ENCODE results near the gene FST. TPM values are rescaled to one million over a fixed set of nuclear protein-coding genes. Genes with fewer than 3 reads are reported as not detected.
A peak's percentile ranks its signal among the peaks of the same experiment; 100 is the strongest.

Gene FST
- total and polyA plus RNA-seq, 2 of the 13 experiments (the other 11 are each of a cell fraction or from before 2014, with no cell fraction given) = 38.6 to 136 TPM

DNA sequence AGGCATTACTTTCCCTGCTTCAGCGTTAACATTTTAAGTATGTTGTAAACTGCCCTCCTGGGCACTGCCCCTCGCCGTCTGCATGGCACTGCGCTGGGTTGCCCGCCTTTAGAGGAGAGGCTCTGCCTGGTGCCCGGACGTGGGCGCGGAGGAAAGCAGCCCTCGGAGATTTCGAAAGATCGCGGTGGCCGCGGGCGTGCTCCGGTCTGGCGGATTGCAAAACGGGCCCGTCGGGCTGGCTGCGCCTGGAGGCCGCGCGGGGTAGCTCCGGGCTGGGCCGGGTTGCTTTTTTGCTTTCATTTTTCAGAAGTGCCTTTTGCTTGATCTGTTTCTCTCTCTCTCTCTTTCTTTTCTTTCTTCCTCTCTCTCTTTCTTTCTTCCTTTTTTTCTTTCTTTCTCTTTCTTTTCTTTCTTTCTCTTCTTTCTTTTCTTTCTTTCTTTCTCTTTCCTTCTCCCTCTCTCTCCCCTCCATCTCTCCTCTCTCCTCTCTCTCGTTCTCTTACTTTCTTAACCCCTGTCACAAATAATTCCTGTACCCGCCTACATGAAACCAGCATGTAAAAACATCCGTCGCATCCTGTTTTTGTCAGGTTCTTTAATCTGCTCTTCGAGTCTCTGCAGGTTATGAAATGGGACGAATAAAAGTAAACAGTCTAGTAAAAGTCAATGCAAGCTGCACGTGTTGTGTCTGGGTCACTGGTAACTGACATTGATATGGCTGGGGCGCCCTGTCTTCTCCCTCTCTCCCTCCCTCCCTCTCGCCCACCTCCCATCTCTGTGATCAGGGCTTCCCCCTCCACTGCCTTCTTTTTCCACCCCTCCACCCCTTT is 1.7 kb downstream of the FST start (continued):
- TF ChIP-seq ZEB1 (IDR thresholded peaks at IDR 0.05; ENCODE audit: insufficient replicate concordance, low read depth) = no peak
- TF ChIP-seq SRSF4 (IDR thresholded peaks at IDR 0.05; ENCODE audit: low read depth, low read length, poor library complexity, severe bottlenecking) = no peak
- peak; percentile 34; the same call in 1 of the 2 replicates for TF ChIP-seq NR2F6 (IDR thresholded peaks at IDR 0.05)
- TF ChIP-seq NR2F6 (CRISPR knock-in tag; IDR thresholded peaks at IDR 0.05) = no peak
- TF ChIP-seq, protein P1, sequence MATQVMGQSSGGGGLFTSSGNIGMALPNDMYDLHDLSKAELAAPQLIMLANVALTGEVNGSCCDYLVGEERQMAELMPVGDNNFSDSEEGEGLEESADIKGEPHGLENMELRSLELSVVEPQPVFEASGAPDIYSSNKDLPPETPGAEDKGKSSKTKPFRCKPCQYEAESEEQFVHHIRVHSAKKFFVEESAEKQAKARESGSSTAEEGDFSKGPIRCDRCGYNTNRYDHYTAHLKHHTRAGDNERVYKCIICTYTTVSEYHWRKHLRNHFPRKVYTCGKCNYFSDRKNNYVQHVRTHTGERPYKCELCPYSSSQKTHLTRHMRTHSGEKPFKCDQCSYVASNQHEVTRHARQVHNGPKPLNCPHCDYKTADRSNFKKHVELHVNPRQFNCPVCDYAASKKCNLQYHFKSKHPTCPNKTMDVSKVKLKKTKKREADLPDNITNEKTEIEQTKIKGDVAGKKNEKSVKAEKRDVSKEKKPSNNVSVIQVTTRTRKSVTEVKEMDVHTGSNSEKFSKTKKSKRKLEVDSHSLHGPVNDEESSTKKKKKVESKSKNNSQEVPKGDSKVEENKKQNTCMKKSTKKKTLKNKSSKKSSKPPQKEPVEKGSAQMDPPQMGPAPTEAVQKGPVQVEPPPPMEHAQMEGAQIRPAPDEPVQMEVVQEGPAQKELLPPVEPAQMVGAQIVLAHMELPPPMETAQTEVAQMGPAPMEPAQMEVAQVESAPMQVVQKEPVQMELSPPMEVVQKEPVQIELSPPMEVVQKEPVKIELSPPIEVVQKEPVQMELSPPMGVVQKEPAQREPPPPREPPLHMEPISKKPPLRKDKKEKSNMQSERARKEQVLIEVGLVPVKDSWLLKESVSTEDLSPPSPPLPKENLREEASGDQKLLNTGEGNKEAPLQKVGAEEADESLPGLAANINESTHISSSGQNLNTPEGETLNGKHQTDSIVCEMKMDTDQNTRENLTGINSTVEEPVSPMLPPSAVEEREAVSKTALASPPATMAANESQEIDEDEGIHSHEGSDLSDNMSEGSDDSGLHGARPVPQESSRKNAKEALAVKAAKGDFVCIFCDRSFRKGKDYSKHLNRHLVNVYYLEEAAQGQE (IDR thresholded peaks at IDR 0.05; ENCODE audit: borderline replicate concordance in 1 of 2, low read depth in 1 of 2, low read length in 2 of 2) = peak in 1 of 2 experiments; percentile 43; a peak in 1 of 4 replicates
- TF ChIP-seq, protein P2, sequence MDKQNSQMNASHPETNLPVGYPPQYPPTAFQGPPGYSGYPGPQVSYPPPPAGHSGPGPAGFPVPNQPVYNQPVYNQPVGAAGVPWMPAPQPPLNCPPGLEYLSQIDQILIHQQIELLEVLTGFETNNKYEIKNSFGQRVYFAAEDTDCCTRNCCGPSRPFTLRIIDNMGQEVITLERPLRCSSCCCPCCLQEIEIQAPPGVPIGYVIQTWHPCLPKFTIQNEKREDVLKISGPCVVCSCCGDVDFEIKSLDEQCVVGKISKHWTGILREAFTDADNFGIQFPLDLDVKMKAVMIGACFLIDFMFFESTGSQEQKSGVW (CRISPR knock-in tag; IDR thresholded peaks at IDR 0.05; ENCODE audit: borderline replicate concordance) = no peak
- TF ChIP-seq, protein P3, sequence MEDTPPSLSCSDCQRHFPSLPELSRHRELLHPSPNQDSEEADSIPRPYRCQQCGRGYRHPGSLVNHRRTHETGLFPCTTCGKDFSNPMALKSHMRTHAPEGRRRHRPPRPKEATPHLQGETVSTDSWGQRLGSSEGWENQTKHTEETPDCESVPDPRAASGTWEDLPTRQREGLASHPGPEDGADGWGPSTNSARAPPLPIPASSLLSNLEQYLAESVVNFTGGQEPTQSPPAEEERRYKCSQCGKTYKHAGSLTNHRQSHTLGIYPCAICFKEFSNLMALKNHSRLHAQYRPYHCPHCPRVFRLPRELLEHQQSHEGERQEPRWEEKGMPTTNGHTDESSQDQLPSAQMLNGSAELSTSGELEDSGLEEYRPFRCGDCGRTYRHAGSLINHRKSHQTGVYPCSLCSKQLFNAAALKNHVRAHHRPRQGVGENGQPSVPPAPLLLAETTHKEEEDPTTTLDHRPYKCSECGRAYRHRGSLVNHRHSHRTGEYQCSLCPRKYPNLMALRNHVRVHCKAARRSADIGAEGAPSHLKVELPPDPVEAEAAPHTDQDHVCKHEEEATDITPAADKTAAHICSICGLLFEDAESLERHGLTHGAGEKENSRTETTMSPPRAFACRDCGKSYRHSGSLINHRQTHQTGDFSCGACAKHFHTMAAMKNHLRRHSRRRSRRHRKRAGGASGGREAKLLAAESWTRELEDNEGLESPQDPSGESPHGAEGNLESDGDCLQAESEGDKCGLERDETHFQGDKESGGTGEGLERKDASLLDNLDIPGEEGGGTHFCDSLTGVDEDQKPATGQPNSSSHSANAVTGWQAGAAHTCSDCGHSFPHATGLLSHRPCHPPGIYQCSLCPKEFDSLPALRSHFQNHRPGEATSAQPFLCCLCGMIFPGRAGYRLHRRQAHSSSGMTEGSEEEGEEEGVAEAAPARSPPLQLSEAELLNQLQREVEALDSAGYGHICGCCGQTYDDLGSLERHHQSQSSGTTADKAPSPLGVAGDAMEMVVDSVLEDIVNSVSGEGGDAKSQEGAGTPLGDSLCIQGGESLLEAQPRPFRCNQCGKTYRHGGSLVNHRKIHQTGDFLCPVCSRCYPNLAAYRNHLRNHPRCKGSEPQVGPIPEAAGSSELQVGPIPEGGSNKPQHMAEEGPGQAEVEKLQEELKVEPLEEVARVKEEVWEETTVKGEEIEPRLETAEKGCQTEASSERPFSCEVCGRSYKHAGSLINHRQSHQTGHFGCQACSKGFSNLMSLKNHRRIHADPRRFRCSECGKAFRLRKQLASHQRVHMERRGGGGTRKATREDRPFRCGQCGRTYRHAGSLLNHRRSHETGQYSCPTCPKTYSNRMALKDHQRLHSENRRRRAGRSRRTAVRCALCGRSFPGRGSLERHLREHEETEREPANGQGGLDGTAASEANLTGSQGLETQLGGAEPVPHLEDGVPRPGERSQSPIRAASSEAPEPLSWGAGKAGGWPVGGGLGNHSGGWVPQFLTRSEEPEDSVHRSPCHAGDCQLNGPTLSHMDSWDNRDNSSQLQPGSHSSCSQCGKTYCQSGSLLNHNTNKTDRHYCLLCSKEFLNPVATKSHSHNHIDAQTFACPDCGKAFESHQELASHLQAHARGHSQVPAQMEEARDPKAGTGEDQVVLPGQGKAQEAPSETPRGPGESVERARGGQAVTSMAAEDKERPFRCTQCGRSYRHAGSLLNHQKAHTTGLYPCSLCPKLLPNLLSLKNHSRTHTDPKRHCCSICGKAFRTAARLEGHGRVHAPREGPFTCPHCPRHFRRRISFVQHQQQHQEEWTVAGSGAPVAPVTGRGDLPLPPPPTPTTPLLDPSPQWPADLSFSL (CRISPR knock-in tag; IDR thresholded peaks at IDR 0.05) = no peak
- TF ChIP-seq ZNF766 (CRISPR knock-in tag; IDR thresholded peaks at IDR 0.05; ENCODE audit: borderline replicate concordance) = no peak
- TF ChIP-seq ZNF780A (CRISPR knock-in tag; IDR thresholded peaks at IDR 0.05) = no peak
- 0 out of 2 replicates have a peak, but pooled peaks have one; percentile 38 for TF ChIP-seq NRL (CRISPR knock-in tag; IDR thresholded peaks at IDR 0.05; ENCODE audit: borderline replicate concordance)
- TF ChIP-seq, protein P4, sequence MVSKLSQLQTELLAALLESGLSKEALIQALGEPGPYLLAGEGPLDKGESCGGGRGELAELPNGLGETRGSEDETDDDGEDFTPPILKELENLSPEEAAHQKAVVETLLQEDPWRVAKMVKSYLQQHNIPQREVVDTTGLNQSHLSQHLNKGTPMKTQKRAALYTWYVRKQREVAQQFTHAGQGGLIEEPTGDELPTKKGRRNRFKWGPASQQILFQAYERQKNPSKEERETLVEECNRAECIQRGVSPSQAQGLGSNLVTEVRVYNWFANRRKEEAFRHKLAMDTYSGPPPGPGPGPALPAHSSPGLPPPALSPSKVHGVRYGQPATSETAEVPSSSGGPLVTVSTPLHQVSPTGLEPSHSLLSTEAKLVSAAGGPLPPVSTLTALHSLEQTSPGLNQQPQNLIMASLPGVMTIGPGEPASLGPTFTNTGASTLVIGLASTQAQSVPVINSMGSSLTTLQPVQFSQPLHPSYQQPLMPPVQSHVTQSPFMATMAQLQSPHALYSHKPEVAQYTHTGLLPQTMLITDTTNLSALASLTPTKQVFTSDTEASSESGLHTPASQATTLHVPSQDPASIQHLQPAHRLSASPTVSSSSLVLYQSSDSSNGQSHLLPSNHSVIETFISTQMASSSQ (IDR thresholded peaks at IDR 0.05; ENCODE audit: low read depth) = no peak
- TF ChIP-seq, protein P4 (CRISPR knock-in tag; IDR thresholded peaks at IDR 0.05; ENCODE audit: borderline replicate concordance) = no peak
- no peak for TF ChIP-seq DMAP1 (CRISPR knock-in tag; IDR thresholded peaks at IDR 0.05)

Measured in HepG2 (cell line).